IMR-90 (cell line): ENCODE data around the gene KRT39. TPM values are rescaled to one million over a fixed set of nuclear protein-coding genes. Genes with fewer than 3 reads are reported as not detected.
"Not testable (repeated sequence)": the region's sequence is repeated elsewhere in the genome, so short reads cannot be mapped to it uniquely, and the experiment has no call there.

Experiments
- ATAC-seq: fragments of 200-7000 bp; cut with Tn5 transposase; 2 replicates; pipeline ENCODE4 v1.9.1; 2020; ENCODE audit warnings: low read depth, mild to moderate bottlenecking, moderate library complexity
- BruUV-seq: library from RNA; stranded (reverse); fragments of 400-500 nt; replicated peaks from 2 replicates; lab custom pipeline; 2021; lab: Mats Ljungman, UMichigan
- CTCF ChIA-PET: fragments of 300-600 bp; formaldehyde crosslinking; extraction: SDS; loops from one replicate; lab custom pipeline; 2021; ENCODE audit warnings: antibody characterized with exemption; lab: Yijun Ruan, JAX
- POLR2A ChIA-PET: fragments of 300-600 bp; sonication (Branson Sonifier 250); formaldehyde crosslinking; loops from one replicate; lab custom pipeline; 2022; ENCODE audit warnings: antibody characterized with exemption; ENCODE audit not compliant: unreplicated experiment; lab: Charles Lee
- DNase-seq: peaks from one replicate; pipeline ENCODE4 v3.0.0; 2013
- H2AFZ ChIP-seq: replicated peaks from 2 replicates; pipeline ENCODE3; 2013; ENCODE audit warnings: low read length, mild to moderate bottlenecking; ENCODE audit not compliant: poor library complexity
- H2AK5ac ChIP-seq: 2 replicates; pipeline ENCODE4 v1.6.1; 2013; ENCODE audit warnings: low read depth, low read length, inconsistent platforms
- H2AK9ac ChIP-seq: replicated peaks from 2 replicates; pipeline ENCODE3; 2013; ENCODE audit warnings: mild to moderate bottlenecking, low read depth, low read length, moderate library complexity; ENCODE audit not compliant: poor library complexity
- H2BK120ac ChIP-seq: 2 replicates; pipeline ENCODE4 v1.6.1; 2013; ENCODE audit warnings: low read depth, low read length, inconsistent platforms
- H2BK15ac ChIP-seq: 3 replicates; pipeline ENCODE4 v1.6.1; 2013; ENCODE audit warnings: low read depth, low read length, inconsistent platforms
- H2BK20ac ChIP-seq: 2 replicates; pipeline ENCODE4 v1.6.1; 2013; ENCODE audit warnings: low read depth, mild to moderate bottlenecking, inconsistent platforms, low read length, moderate library complexity
- H2BK5ac ChIP-seq: 2 replicates; pipeline ENCODE4 v1.6.1; 2013; ENCODE audit warnings: mild to moderate bottlenecking, low read depth, low read length, inconsistent platforms; ENCODE audit not compliant: poor library complexity, severe bottlenecking
- H3K14ac ChIP-seq: replicated peaks from 2 replicates; pipeline ENCODE4 v1.6.1; 2013; ENCODE audit warnings: low read depth, low read length, inconsistent platforms
- H3K18ac ChIP-seq: 2 replicates; pipeline ENCODE4 v1.6.1; 2013; ENCODE audit warnings: low read depth, low read length, control low read depth
- H3K23ac ChIP-seq: 2 replicates; pipeline ENCODE4 v1.6.1; 2013; ENCODE audit warnings: low read depth, low read length, inconsistent platforms
- H3K27ac ChIP-seq: 2 replicates; pipeline ENCODE4 v1.5.1; 2013; ENCODE audit warnings: mild to moderate bottlenecking, control low read depth, low read length; ENCODE audit not compliant: insufficient read depth
- H3K27me3 ChIP-seq: 2 replicates; pipeline ENCODE4 v1.6.1; 2013; ENCODE audit warnings: low read length; ENCODE audit not compliant: control insufficient read depth, insufficient read depth
- H3K36me3 ChIP-seq: 2 replicates; pipeline ENCODE4 v1.6.1; 2013; ENCODE audit warnings: low read length, mixed read lengths; ENCODE audit not compliant: control insufficient read depth, insufficient read depth
- H3K4ac ChIP-seq: 2 replicates; pipeline ENCODE4 v1.6.1; 2013; ENCODE audit warnings: low read depth, low read length, inconsistent platforms
- H3K4me1 ChIP-seq: 2 replicates; pipeline ENCODE4 v1.6.1; 2013; ENCODE audit warnings: low read length, mixed read lengths; ENCODE audit not compliant: control insufficient read depth, insufficient read depth
- H3K4me2 ChIP-seq: 2 replicates; pipeline ENCODE4 v1.6.1; 2013; ENCODE audit warnings: low read depth, mild to moderate bottlenecking, control low read depth, low read length, moderate library complexity
- H3K4me3 ChIP-seq: 2 replicates; pipeline ENCODE4 v1.5.1; 2013; ENCODE audit warnings: low read depth, mild to moderate bottlenecking, control low read depth, low read length, moderate library complexity; ENCODE audit not compliant: insufficient read depth
- H3K56ac ChIP-seq: 2 replicates; pipeline ENCODE4 v1.6.1; 2013; ENCODE audit warnings: low read length, inconsistent platforms; ENCODE audit not compliant: insufficient read depth; ENCODE audit errors: extremely low read depth
- H3K79me1 ChIP-seq, 2 experiments: 2 replicates each; pipeline ENCODE4 v1.6.1; 2013; ENCODE audit warnings: low read length in 2 of 2, inconsistent platforms in 1 of 2, low read depth in 1 of 2
- H3K9ac ChIP-seq: 2 replicates; pipeline ENCODE4 v1.6.1; 2013; ENCODE audit warnings: low read depth, low read length, control low read depth
- H3K9me1 ChIP-seq: 2 replicates; pipeline ENCODE4 v1.6.1; 2013; ENCODE audit warnings: low read length, inconsistent platforms; ENCODE audit not compliant: insufficient read depth
- H3K9me3 ChIP-seq: 2 replicates; pipeline ENCODE4 v1.6.1; 2013; ENCODE audit warnings: low read length; ENCODE audit not compliant: control insufficient read depth, insufficient read depth
- H4K20me1 ChIP-seq: 2 replicates; pipeline ENCODE4 v1.6.1; 2013; ENCODE audit warnings: low read length, inconsistent platforms; ENCODE audit not compliant: insufficient read depth
- H4K5ac ChIP-seq: 2 replicates; pipeline ENCODE4 v1.6.1; 2013; ENCODE audit warnings: mild to moderate bottlenecking, low read depth, low read length, control low read depth
- H4K8ac ChIP-seq, 2 experiments: 2 replicates each; pipeline ENCODE4 v1.6.1; 2013; ENCODE audit warnings: low read depth in 2 of 2, low read length in 2 of 2, control low read depth in 1 of 2, inconsistent platforms in 1 of 2
- H4K91ac ChIP-seq: 2 replicates; pipeline ENCODE4 v1.6.1; 2013; ENCODE audit warnings: low read depth, low read length, inconsistent platforms; ENCODE audit not compliant: insufficient read depth
- WGBS, 2 experiments: methylation state at CpG; one replicate each; pipeline versions ENCODE4 v1.1.5 to v1.1.7; 2013; ENCODE audit warnings: missing lambda C conversion rate in 2 of 2; ENCODE audit not compliant: insufficient read length in 1 of 2; ENCODE audit errors: extremely low coverage in 2 of 2; 5-methylcytosine and 5-hydroxymethylcytosine counted together
- dilution Hi-C: fragments of 300-500 bp; cut with HindIII; formaldehyde crosslinking; loops from one replicate; pipeline ENCODE4 v1.14.3; 2018; ENCODE audit warnings: low sequenced_read_pairs; ENCODE audit not compliant: unreplicated experiment
- in situ Hi-C: fragments of 300-500 bp; cut with MboI; formaldehyde crosslinking; loops from 3 replicates; pipeline ENCODE4 v1.14.3; 2019; ENCODE audit warnings: low sequenced_read_pairs, inconsistent platforms, mixed read lengths
- intact Hi-C: fragments of 100-400 bp; cut with micrococcal nuclease; formaldehyde crosslinking; loops from 2 replicates; pipeline ENCODE4 v1.10.0; 2022
- polyA plus RNA-seq, 3 experiments: library from polyadenylated mRNA; depleted of rRNA; stranded (reverse); fragments of >200 nt; gene quantifications; 2 replicates each; pipeline ENCODE4 v1.2.3, GENCODE V29; 2012; ENCODE audit warnings: low replicate concordance in 1 of 3
- total RNA-seq: library from RNA; depleted of rRNA; stranded (reverse); fragments of >200 nt; gene quantifications from 2 replicates; pipeline ENCODE4 v1.2.3, GENCODE V29; 2012

The KRT39 gene
- total and polyA plus RNA-seq, 2 of the 4 experiments (the other 2 are of a cell fraction): 0.15 TPM; not detected in 1

DNA sequence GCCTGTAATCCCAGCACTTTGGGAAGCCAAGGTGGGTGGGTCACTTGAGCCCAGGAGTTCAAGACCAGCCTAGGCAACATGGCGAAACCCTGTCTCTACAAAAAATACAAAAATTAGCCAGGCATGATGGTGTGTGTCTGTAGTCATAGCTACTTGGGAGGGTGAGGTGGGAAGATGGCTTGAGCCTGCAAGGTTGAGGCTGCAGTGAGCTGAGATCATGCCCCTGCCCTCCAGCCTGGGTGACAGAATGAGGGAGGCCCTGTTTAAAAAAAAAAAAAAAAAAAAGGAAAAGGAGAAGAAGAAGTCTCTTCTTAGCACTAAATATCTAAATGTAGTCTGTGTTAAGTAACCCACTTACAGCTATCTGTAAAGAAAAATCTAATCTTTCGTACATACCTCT, 49.6 kb downstream of the KRT39 start:
- intact Hi-C loops, H3K56ac ChIP-seq, H2AFZ ChIP-seq, ATAC-seq, POLR2A ChIA-PET, H3K23ac ChIP-seq, H3K9ac ChIP-seq, DNase-seq, in situ Hi-C loops, dilution Hi-C loops, H3K27ac ChIP-seq, H3K9me3 ChIP-seq, CTCF ChIA-PET, H4K20me1 ChIP-seq, H3K27me3 ChIP-seq, H3K36me3 ChIP-seq, H2AK9ac ChIP-seq, BruUV-seq, H3K4me1 ChIP-seq, H3K79me1 ChIP-seq, H3K4me3 ChIP-seq, H3K4me2 ChIP-seq, H4K5ac ChIP-seq, H2BK15ac ChIP-seq, H3K14ac ChIP-seq: not testable (repeated sequence)
- Histone ChIP-seq H2BK120ac (peak overlapping the region; percentile 46; the same call in 1 of the 2 replicates), H4K8ac (peak overlapping the region in 1 of 2 experiments; percentile 39; a peak in 2 of 4 replicates), H2BK5ac (peak overlapping the region; percentile 66), H4K91ac (peak overlapping the region; percentile 54; the same call in 1 of the 2 replicates), H2AK5ac (peak overlapping the region; percentile 91; the same call in 1 of the 2 replicates), H2BK20ac (peak overlapping the region; percentile 47), H3K4ac (peak overlapping the region; percentile 66; the same call in 1 of the 2 replicates), H3K9me1 (peaks cover 15% of the 10 kb centered on the region; the same call in 1 of the 2 replicates), H3K18ac (peak overlapping the region; percentile 63; the same call in 1 of the 2 replicates)
- no CpG with 5 or more reads among the region's 2 CpGs for WGBS, 2 experiments
